Gastrocnemius medialis (tissue), 4 donors: Measurements from ENCODE around the gene TRIM15. TPM values are rescaled to one million over a fixed set of nuclear protein-coding genes. Genes with fewer than 3 reads are reported as not detected.

ENCODE experiments used
- ATAC-seq, 2 donors: fragments of 150-250 bp; one replicate each; pipeline ENCODE4 v1.9.1; 2016
- DNase-seq, 2 donors: peaks; one replicate each; pipeline ENCODE4 v3.0.0-alpha.2; 2019
- H3K27ac ChIP-seq, 4 donors: fragments of 200-600 bp; sonication (generic); 1 replicate in 1 of 4; 2 replicates in 3 of 4; pipeline ENCODE4 v1.5.1; 2016 to 2018; ENCODE audit warnings: mild to moderate bottlenecking in 2 of 4, moderate library complexity in 1 of 4
- H3K27me3 ChIP-seq, 3 donors: fragments of 200-600 bp; sonication (generic) in 2 of 3; 1 replicate in 1 of 3; 2 replicates in 2 of 3; pipeline versions ENCODE4 v1.5.1 to v1.6.0; 2016 to 2019; ENCODE audit warnings: mild to moderate bottlenecking in 1 of 3, moderate library complexity in 1 of 3
- H3K36me3 ChIP-seq, 2 donors: fragments of 200-600 bp; sonication (generic) in 1 of 2; one replicate each; pipeline ENCODE4 v1.5.1; 2017 to 2018
- H3K4me1 ChIP-seq, 2 donors: fragments of 200-600 bp; sonication (generic) in 1 of 2; one replicate each; pipeline ENCODE4 v1.5.1; 2016 to 2017; ENCODE audit warnings: mild to moderate bottlenecking in 2 of 2
- H3K4me3 ChIP-seq, 4 donors: fragments of 200-600 bp; sonication (generic) in 3 of 4; 1 replicate in 1 of 4; 2 replicates in 3 of 4; pipeline ENCODE4 v1.5.1; 2016 to 2019; ENCODE audit warnings: mild to moderate bottlenecking in 2 of 4
- H3K9me3 ChIP-seq, 3 donors: fragments of 200-600 bp; sonication (generic) in 2 of 3; 1 replicate in 1 of 3; 2 replicates in 2 of 3; pipeline ENCODE4 v1.5.1; 2016 to 2019
- CTCF ChIP-seq, 5 experiments: fragments of 450-650 bp in 3 of 5; fragments of 200-600 bp in 2 of 5; sonication (generic) in 2 of 5; IDR thresholded peaks in 4 of 5; conservative IDR thresholded peaks in 1 of 5; 1 replicate in 4 of 5; 2 replicates in 1 of 5; pipeline ENCODE4 v1.5.1; 2016 to 2019; ENCODE audit warnings: antibody characterized with exemption in 5 of 5, mild to moderate bottlenecking in 3 of 5, moderate library complexity in 3 of 5
- POLR2A ChIP-seq, 2 donors: fragments of 450-650 bp; IDR thresholded peaks; one replicate each; pipeline ENCODE4 v1.6.1; 2017; ENCODE audit warnings: antibody characterized with exemption in 2 of 2, mild to moderate bottlenecking in 2 of 2, moderate library complexity in 2 of 2
- in situ Hi-C, 4 donors: fragments of 200-750 bp; cut with MboI; loops; one replicate each; pipeline versions ENCODE4 v1.15.0 to v1.8.0; 2017; ENCODE audit warnings: low sequenced_read_pairs in 4 of 4
- intact Hi-C: fragments of 100-400 bp; cut with DNase I; formaldehyde crosslinking; loops from one replicate; pipeline ENCODE4 v1.15.1; 2023; ENCODE audit warnings: low total_unique reads
- total RNA-seq, 4 donors: library from RNA; depleted of rRNA; stranded (reverse); fragments of >200 nt; gene quantifications; one replicate each; pipeline versions ENCODE4 v1.1.0 to v1.2.3, GENCODE V29; 2016

The TRIM15 gene
- total RNA-seq, 4 donors from 2014 or later = 0.12 TPM; not detected in 3

GRCh38 chr6:30145818-30146217, 17.5 kb upstream of the TRIM15 start:
- no peaks in the 10 kb centered on the region for H3K36me3 ChIP-seq
- TF ChIP-seq CTCF (IDR thresholded peaks at IDR 0.05 in 4 of 5, conservative IDR thresholded peaks at IDR 0.05 in 1 of 5) (no peak), POLR2A (IDR thresholded peaks at IDR 0.05) (no peak)
- DNase-seq (no peak), ATAC-seq (no peak)
- no peak overlapping the region for H3K4me3 ChIP-seq
- no peaks in the 10 kb centered on the region for H3K9me3 ChIP-seq
- H3K4me1 ChIP-seq = no peaks in the 10 kb centered on the region
- H3K27ac ChIP-seq = no peak overlapping the region
- in situ Hi-C loops = no loop called here
- intact Hi-C loops = no loop called here
- peaks cover 0 to 11% (median 2%) of the 10 kb centered on the region in 3 donors for H3K27me3 ChIP-seq

- Histone ChIP-seq H3K27me3 (peaks cover 0 to 11% (median 2%) of the 10 kb centered on the region in 3 donors), H3K27ac (no peak overlapping the region), H3K4me1 (no peaks in the 10 kb centered on the region), H3K4me3 (no peak overlapping the region), H3K9me3 (no peaks in the 10 kb centered on the region), H3K36me3 (no peaks in the 10 kb centered on the region)
- DNase-seq (no peak), ATAC-seq (no peak)
- TF ChIP-seq POLR2A (IDR thresholded peaks at IDR 0.05) (no peak), CTCF (IDR thresholded peaks at IDR 0.05 in 4 of 5, conservative IDR thresholded peaks at IDR 0.05 in 1 of 5) (no peak)
- intact Hi-C loops (no loop called here), in situ Hi-C loops (no loop called here)
Observed at GRCh38 chr6:30147096-30147495, 16.2 kb upstream of the TRIM15 start.

- H3K36me3 ChIP-seq = no peaks in the 10 kb centered on the region
- no peak overlapping the region for H3K4me3 ChIP-seq
- intact Hi-C loops = no loop called here
- no peak overlapping the region for H3K27ac ChIP-seq
- no peak for ATAC-seq
- no peak for TF ChIP-seq POLR2A (IDR thresholded peaks at IDR 0.05)
- no peak for TF ChIP-seq CTCF (IDR thresholded peaks at IDR 0.05 in 4 of 5, conservative IDR thresholded peaks at IDR 0.05 in 1 of 5)
- in situ Hi-C loops = no loop called here
- no peak for DNase-seq
- peaks cover 0 to 11% (median 0%) of the 10 kb centered on the region in 3 donors for H3K27me3 ChIP-seq
- H3K4me1 ChIP-seq = no peaks in the 10 kb centered on the region
- no peaks in the 10 kb centered on the region for H3K9me3 ChIP-seq
Observed at GRCh38 chr6:30149234-30149633, 14.1 kb upstream of the TRIM15 start.

- Histone ChIP-seq H3K9me3 (no peaks in the 10 kb centered on the region), H3K4me3 (no peak overlapping the region), H3K36me3 (no peaks in the 10 kb centered on the region), H3K4me1 (no peaks in the 10 kb centered on the region), H3K27me3 (peaks cover 0 to 15% (median 0%) of the 10 kb centered on the region in 3 donors), H3K27ac (no peak overlapping the region)
- intact Hi-C loops (no loop called here), in situ Hi-C loops (loop anchor here in 1 of 4 donors (25.0 kb wide), 1 partner anchor 313 kb away; the partner anchor contains the start of gene HLA-G)
- ATAC-seq (no peak), DNase-seq (no peak)
- no peak for TF ChIP-seq CTCF (IDR thresholded peaks at IDR 0.05 in 4 of 5, conservative IDR thresholded peaks at IDR 0.05 in 1 of 5)
- no peak for TF ChIP-seq POLR2A (IDR thresholded peaks at IDR 0.05)
Observed at GRCh38 chr6:30149858-30150550, 13.3 kb upstream of the TRIM15 start.
